HG03565 (cell line): ENCODE data around the gene LSAMP.
"Not testable (repeated sequence)": the region's sequence is repeated elsewhere in the genome, so short reads cannot be mapped to it uniquely, and the experiment has no call there.

Experiments used
- ATAC-seq: cut with Tn5 transposase; IDR thresholded peaks from one replicate; pipeline ENCODE4 v1.9.1; 2021; ENCODE audit warnings: mild to moderate bottlenecking, moderate library complexity; ENCODE audit not compliant: unreplicated experiment

LSAMP gene

GRCh38 chr3:115788921-115789470 lies 656.3 kb downstream of the LSAMP start:
- no peak for ATAC-seq

GRCh38 chr3:115787818-115788217 lies 657.5 kb downstream of the LSAMP start:
- ATAC-seq, result no peak

GRCh38 chr3:115785782-115786181 lies 659.5 kb downstream of the LSAMP start:
- no peak for ATAC-seq

DNA sequence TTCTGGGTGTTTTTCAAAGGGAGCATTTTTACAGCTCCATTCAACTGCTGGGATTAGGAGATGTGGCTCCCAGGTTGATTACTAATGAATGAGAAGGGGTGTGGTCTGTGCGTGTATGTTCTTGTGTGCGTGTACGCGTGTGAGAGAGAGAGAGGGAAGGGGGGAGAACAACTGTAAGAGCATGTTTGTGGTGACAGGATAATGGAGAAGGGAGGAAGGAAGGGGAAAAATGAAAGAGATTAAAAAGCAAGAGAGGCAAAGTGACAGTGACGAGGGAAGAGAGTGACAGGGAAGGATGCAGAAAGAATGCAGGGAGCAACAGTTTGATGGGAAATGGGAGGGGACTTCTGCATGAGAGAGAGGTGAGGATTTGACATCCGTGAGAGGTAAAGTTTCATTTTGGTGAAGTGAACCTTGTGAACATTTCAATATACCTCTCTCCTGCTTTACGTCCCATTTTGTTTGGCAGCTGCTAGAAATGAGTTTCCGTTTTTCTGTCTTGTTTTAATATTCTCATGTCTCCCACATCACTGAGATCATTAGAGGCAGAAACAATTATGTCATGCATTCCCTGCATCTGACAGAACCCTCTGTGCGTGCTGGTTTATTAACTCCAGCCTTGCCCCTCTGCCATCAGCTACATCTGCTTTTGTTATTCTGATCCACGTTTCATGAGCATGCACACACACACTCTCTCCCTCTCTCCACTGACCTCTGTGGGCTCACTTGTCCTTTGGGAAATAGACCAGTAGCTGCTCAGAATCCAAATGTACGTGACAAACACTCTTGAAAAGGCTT lies 660.3 kb downstream of the LSAMP start:
- ATAC-seq, result no peak

- peak; percentile 78 for ATAC-seq
These were observed 661.1 kb downstream of the LSAMP start for GRCh38 chr3:115783938-115784738.

DNA sequence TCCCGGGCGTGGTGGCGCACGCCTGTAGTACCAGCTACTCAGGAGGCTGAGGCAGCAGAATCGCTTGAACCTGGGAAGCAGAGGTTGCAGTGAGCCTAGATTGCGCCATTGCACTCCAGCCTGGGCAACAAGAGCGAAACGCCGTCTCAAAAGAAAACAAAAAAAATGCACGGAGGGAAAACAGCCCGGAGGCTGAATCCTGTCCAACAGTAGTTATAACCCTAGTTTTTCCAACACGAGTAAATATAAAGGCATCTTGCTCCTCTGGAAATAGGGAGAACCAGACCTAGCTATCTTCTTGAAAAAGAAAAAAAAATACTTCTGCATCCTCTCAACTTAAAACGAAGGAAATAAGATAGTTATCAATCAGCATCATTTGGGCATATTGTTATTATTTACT lies 661.9 kb downstream of the LSAMP start:
- not testable (repeated sequence) for ATAC-seq

- ATAC-seq, result no peak
These were observed 666.3 kb downstream of the LSAMP start for GRCh38 chr3:115779011-115779410.

GRCh38 chr3:115772951-115773350 lies 672.3 kb downstream of the LSAMP start:
- ATAC-seq, result no peak

GRCh38 chr3:115768661-115769060 lies 676.6 kb downstream of the LSAMP start:
- no peak for ATAC-seq

- no peak for ATAC-seq
These were observed 678.5 kb downstream of the LSAMP start for GRCh38 chr3:115766587-115767482.

- ATAC-seq, result no peak
These were observed 683.4 kb downstream of the LSAMP start for GRCh38 chr3:115761927-115762305.

- ATAC-seq, result no peak
These were observed 684.6 kb downstream of the LSAMP start for GRCh38 chr3:115760716-115761115.

DNA sequence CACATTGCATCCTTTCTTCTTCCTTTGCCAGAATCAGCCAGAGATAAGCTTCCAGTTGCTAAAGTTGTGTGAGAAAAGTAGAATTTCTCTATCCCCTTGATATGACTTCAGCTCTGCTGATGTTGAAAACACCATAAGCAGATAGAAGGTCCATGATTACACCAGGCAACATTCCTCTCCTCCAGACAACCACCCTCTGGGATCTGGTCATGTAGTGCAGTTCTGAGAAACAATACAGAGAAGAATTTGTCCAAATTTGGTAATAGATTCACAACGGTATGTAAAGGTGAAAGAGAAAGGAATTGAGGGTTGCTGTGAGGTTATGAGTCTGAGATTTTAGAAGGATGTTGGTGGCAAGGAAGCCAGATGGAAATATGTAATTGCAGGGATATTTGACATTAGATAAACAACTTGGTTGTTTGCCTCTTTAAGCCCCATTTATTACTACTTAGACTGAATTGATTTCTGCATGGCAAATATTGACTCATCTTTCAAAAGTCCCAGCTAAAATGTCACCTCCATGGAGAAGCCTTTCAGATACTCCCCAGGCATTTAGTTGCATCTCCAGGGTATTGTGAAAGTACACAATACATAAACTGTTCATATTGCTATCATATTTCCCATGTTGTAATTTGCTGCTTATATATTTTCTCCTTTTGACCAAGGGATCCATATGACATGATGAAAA lies 687.1 kb downstream of the LSAMP start:
- no peak for ATAC-seq

DNA sequence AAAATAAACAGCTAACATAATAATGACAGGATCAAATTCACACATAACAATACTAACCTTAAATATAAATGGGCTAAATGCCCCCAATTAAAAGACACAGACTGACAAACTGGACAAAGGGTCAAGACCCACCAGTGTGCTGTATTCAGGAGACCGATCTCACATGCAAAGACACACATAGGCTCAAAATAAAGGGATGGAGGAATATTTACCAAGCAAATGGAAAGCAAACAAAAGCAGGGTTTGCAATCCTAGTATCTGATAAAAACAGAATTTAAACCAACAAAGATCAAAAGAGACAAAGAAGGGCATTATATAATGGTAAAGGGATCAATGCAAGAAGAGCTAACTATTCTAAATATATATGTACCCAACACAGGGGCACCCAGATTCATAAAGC lies 692.3 kb downstream of the LSAMP start:
- ATAC-seq, result not testable (repeated sequence)
